HepG2 (cell line): Measurements from ENCODE around the gene TPPP3. TPM values are rescaled to one million over a fixed set of nuclear protein-coding genes. Genes with fewer than 3 reads are reported as not detected.
A peak's percentile ranks its signal among the peaks of the same experiment; 100 is the strongest.

Experiments
- ATAC-seq: fragments of 200-7000 bp; cut with Tn5 transposase; 3 replicates; pipeline ENCODE4 v1.9.1; 2020; ENCODE audit warnings: mild to moderate bottlenecking, moderate library complexity
- Bru-seq: library from RNA; stranded (reverse); fragments of 400-500 nt; gene quantifications from one replicate; lab custom pipeline; 2021; lab: Mats Ljungman, UMichigan
- BruChase-seq, 2 experiments: library from RNA; stranded (reverse); fragments of 400-500 nt; gene quantifications; one replicate each; lab custom pipeline; 2021; lab: Mats Ljungman, UMichigan
- BruUV-seq: library from RNA; stranded (reverse); fragments of 400-500 nt; replicated peaks from 2 replicates; lab custom pipeline; 2021; lab: Mats Ljungman, UMichigan
- CTCF ChIA-PET: fragments of 300-600 bp; formaldehyde crosslinking; extraction: SDS; loops from one replicate; lab custom pipeline; 2021; ENCODE audit warnings: low total read pairs, inconsistent platforms, low intra/inter-chr PET ratio; lab: Yijun Ruan, JAX
- POLR2A ChIA-PET: fragments of 350-600 bp; sonication (Branson Sonifier 250); formaldehyde crosslinking; loops from one replicate; lab custom pipeline; 2020; ENCODE audit warnings: antibody characterized with exemption, inconsistent platforms; lab: Yijun Ruan, JAX
- DNase-seq: peaks from one replicate; pipeline ENCODE4 v3.0.0-alpha.2; 2015; ENCODE audit warnings: low spot score
- FAIRE-seq: peaks from 3 replicates; lab custom pipeline; 2011; peaks lifted over from hg19 to GRCh38; lab: Jason Lieb, UNC
- H2AFZ ChIP-seq: one replicate; pipeline ENCODE4 v1.6.1; 2011; ENCODE audit warnings: low read length, inconsistent platforms
- H3K27ac ChIP-seq: fragments of 300-600 bp; 3 replicates; pipeline ENCODE4 v1.8.0; 2011; ENCODE audit warnings: mixed run types, mild to moderate bottlenecking, mixed read lengths, low read length, inconsistent platforms; ENCODE audit not compliant: insufficient read depth; ENCODE audit errors: extremely low read length
- H3K27me3 ChIP-seq, 2 experiments: fragments of 200-600 bp in 1 of 2; 2 replicates in 1 of 2; 3 replicates in 1 of 2; pipeline versions ENCODE4 v1.6.0 to v1.8.0; 2011; ENCODE audit warnings: low read length in 2 of 2, mild to moderate bottlenecking in 2 of 2, moderate library complexity in 2 of 2, inconsistent platforms in 1 of 2; ENCODE audit not compliant: insufficient read depth in 2 of 2, control insufficient read depth in 1 of 2
- H3K36me3 ChIP-seq, 2 experiments: fragments of 200-600 bp in 1 of 2; replicated peaks in 1 of 2; 2 replicates in 1 of 2; 3 replicates in 1 of 2; pipeline versions ENCODE4 v1.5.1 to v1.8.0; 2011; ENCODE audit warnings: low read length in 2 of 2, inconsistent platforms in 1 of 2; ENCODE audit not compliant: insufficient read depth in 2 of 2, control insufficient read depth in 1 of 2
- H3K4me1 ChIP-seq: 2 replicates; pipeline ENCODE4 v1.5.1; 2012; ENCODE audit warnings: low read length, inconsistent platforms; ENCODE audit not compliant: insufficient read depth
- H3K4me2 ChIP-seq: 2 replicates; pipeline ENCODE4 v1.6.0; 2011; ENCODE audit warnings: low read depth, low read length, inconsistent platforms
- H3K4me3 ChIP-seq, 3 experiments: fragments of 200-600 bp in 1 of 3; sonication (generic), shearing (Covaris generic) in 1 of 3; replicated peaks in 1 of 3; 2 replicates each; pipeline ENCODE4 v1.5.1; 2011 to 2016; ENCODE audit warnings: low read length in 3 of 3, inconsistent platforms in 2 of 3, low read depth in 2 of 3, mild to moderate bottlenecking in 2 of 3, control low read depth in 1 of 3, mixed read lengths in 1 of 3; ENCODE audit not compliant: insufficient read depth in 1 of 3
- H3K79me2 ChIP-seq: one replicate; pipeline ENCODE4 v1.6.1; 2011; ENCODE audit warnings: low read length, inconsistent platforms; ENCODE audit not compliant: insufficient read depth
- H3K9ac ChIP-seq: 2 replicates; pipeline ENCODE4 v1.6.0; 2011; ENCODE audit warnings: mild to moderate bottlenecking, low read depth, low read length, inconsistent platforms; ENCODE audit not compliant: insufficient read depth
- H3K9me3 ChIP-seq: 2 replicates; pipeline ENCODE4 v1.5.1; 2012; ENCODE audit warnings: mild to moderate bottlenecking, low read length
- H4K20me1 ChIP-seq: 2 replicates; pipeline ENCODE4 v1.6.0; 2011; ENCODE audit warnings: inconsistent platforms, mild to moderate bottlenecking, low read length, moderate library complexity; ENCODE audit not compliant: insufficient read depth
- CBX2 ChIP-seq, 2 experiments: fragments of 200-600 bp in 1 of 2; sonication (generic); formaldehyde crosslinking in 1 of 2; IDR thresholded peaks; 2 replicates each; pipeline versions ENCODE4 v1.7.0 to v1.8.1; 2018 to 2022; ENCODE audit warnings: low read depth in 2 of 2, low read length in 1 of 2, mild to moderate bottlenecking in 1 of 2, missing genetic modification reagents in 1 of 2
- CSRNP2 ChIP-seq: sonication (generic); formaldehyde crosslinking; conservative IDR thresholded peaks from 2 replicates; pipeline ENCODE4 v1.8.0; 2022; ENCODE audit warnings: low read depth, missing genetic modification reagents
- GLI4 ChIP-seq: sonication (generic); formaldehyde crosslinking; IDR thresholded peaks from 2 replicates; pipeline ENCODE4 v1.5.1; 2020; ENCODE audit warnings: missing genetic modification reagents, mild to moderate bottlenecking, moderate library complexity, borderline replicate concordance
- SKI ChIP-seq: fragments of 450-650 bp; IDR thresholded peaks from one replicate; pipeline ENCODE4 v1.6.1; 2018; ENCODE audit warnings: mild to moderate bottlenecking; ENCODE audit not compliant: partially characterized antibody
- SOX13 ChIP-seq, 3 experiments: fragments of 450-650 bp in 1 of 3; sonication (generic) in 1 of 3; formaldehyde crosslinking in 1 of 3; IDR thresholded peaks in 2 of 3; conservative IDR thresholded peaks in 1 of 3; 2 replicates each; pipeline versions ENCODE4 v1.5.0 to v1.6.1; 2016 to 2020; ENCODE audit warnings: antibody characterized with exemption in 1 of 3, mild to moderate bottlenecking in 1 of 3, missing compliant biosample characterization in 1 of 3, missing genetic modification reagents in 1 of 3, moderate library complexity in 1 of 3
- SP5 ChIP-seq: IDR thresholded peaks from 2 replicates; pipeline ENCODE4 v1.6.1; 2016; ENCODE audit warnings: low read depth, borderline replicate concordance
- STAG1 ChIP-seq: sonication (generic); formaldehyde crosslinking; IDR thresholded peaks from 2 replicates; pipeline ENCODE4 v1.4.0; 2020; ENCODE audit warnings: missing genetic modification reagents
- ZNF33B ChIP-seq: sonication (generic); formaldehyde crosslinking; IDR thresholded peaks from 2 replicates; pipeline ENCODE4 v1.5.1; 2020; ENCODE audit warnings: mild to moderate bottlenecking, missing genetic modification reagents
- ZNF749 ChIP-seq: sonication (generic); formaldehyde crosslinking; IDR thresholded peaks from 2 replicates; pipeline ENCODE4 v1.8.0; 2022; ENCODE audit warnings: mild to moderate bottlenecking, missing genetic modification reagents, moderate library complexity, borderline replicate concordance
- WGBS: methylation state at CpG from one replicate; pipeline ENCODE4 v1.1.6; 2017; ENCODE audit warnings: low lambda C conversion rate; 5-methylcytosine and 5-hydroxymethylcytosine counted together
- in situ Hi-C: cut with HindIII; loops from 2 replicates; pipeline ENCODE4 v1.10.0; 2017; ENCODE audit warnings: low pct_unique_long_range_greater_than_20kb; ENCODE audit not compliant: extremely low pct_ligation_motif_present
- intact Hi-C: fragments of 100-400 bp; cut with micrococcal nuclease; formaldehyde crosslinking; loops from one replicate; pipeline ENCODE4 v1.10.0; 2022; ENCODE audit not compliant: unreplicated experiment
- long read RNA-seq, 2 experiments: library from RNA in 1 of 2; library from polyadenylated mRNA in 1 of 2; stranded (forward) in 1 of 2; unstranded in 1 of 2; transcript quantifications; one replicate each; pipeline ENCODE4 v2.0.0, GENCODE V29; 2019 to 2022
- polyA minus RNA-seq, 3 experiments: library from RNA; depleted of rRNA, polyadenylated mRNA; stranded (reverse); fragments of >200 nt; gene quantifications; 2 replicates each; pipeline ENCODE4 v1.2.3, GENCODE V29; 2011; ENCODE audit warnings: low replicate concordance in 1 of 3
- polyA plus RNA-seq, 8 experiments: library from polyadenylated mRNA; depleted of rRNA in 3 of 8; stranded (reverse) in 7 of 8; unstranded in 1 of 8; fragments of >200 nt; fragmentation: Illumina TruSeq in 4 of 8; extraction: Trizol in 4 of 8; gene quantifications; 2 replicates each; pipeline versions ENCODE4 v1.2.1 to v1.2.3, GENCODE V29; 2011 to 2016; ENCODE audit warnings: low read depth in 4 of 8, missing spikeins in 1 of 8, mixed read lengths in 1 of 8; ENCODE audit not compliant: insufficient read depth in 1 of 8
- total RNA-seq, 5 experiments: library from RNA; depleted of rRNA; stranded (reverse); fragments of >200 nt; fragmentation: Illumina TruSeq; extraction: Trizol; gene quantifications; 2 replicates each; pipeline ENCODE4 v1.2.3, GENCODE V29; 2016; ENCODE audit warnings: low read depth in 1 of 5
- TF ChIP-seq, protein P1 (sequence below): sonication (generic); formaldehyde crosslinking; IDR thresholded peaks from 2 replicates; pipeline ENCODE4 v1.5.0; 2020; ENCODE audit warnings: missing genetic modification reagents

TPPP3 gene
- total RNA-seq (2016; rRNA removed; fragmentation: Illumina TruSeq; extraction: Trizol) (0.20 and 0.44 TPM in 2 replicates), polyA plus RNA-seq (2011; rRNA removed) (0.16 TPM in 1 of 2 replicates, not detected in the other), polyA minus RNA-seq (2011; rRNA and poly(A)+ RNA removed; ENCODE audit: low replicate concordance) (0.38 TPM in 1 of 2 replicates, not detected in the other), Bru-seq, nascent RNA (percentile 19 among the genes with signal in this experiment), BruChase-seq, experiment 1, labeled RNA remaining after a 6-hour chase (percentile 15 among the genes with signal in this experiment), BruChase-seq, experiment 2, labeled RNA remaining after a 2-hour chase (not detected)
- 0.18 TPM in 1 of 2 replicates, not detected in the other for total RNA-seq (2016; cell fraction: cytosol; rRNA removed; fragmentation: Illumina TruSeq; extraction: Trizol; ENCODE audit: low read depth)
- total RNA-seq (2016; cell fraction: insoluble cytoplasmic fraction; rRNA removed; fragmentation: Illumina TruSeq; extraction: Trizol), result 0.50 and 0.54 TPM in 2 replicates
- 0.31 TPM in 1 of 2 replicates, not detected in the other for total RNA-seq (2016; cell fraction: membrane; rRNA removed; fragmentation: Illumina TruSeq; extraction: Trizol)
- 0.62 and 0.63 TPM in 2 replicates for total RNA-seq (2016; cell fraction: nucleus; rRNA removed; fragmentation: Illumina TruSeq; extraction: Trizol)
- 0.05 and 0.31 TPM in 2 replicates for polyA plus RNA-seq (2011; cell fraction: cytosol; rRNA removed)
- 0.31 and 0.50 TPM in 2 replicates for polyA plus RNA-seq (2011; cell fraction: nucleus; rRNA removed)
- polyA plus RNA-seq (2012), result 0.15 and 0.69 TPM in 2 replicates
- 0.12 TPM in 1 of 2 replicates, not detected in the other for polyA plus RNA-seq (2016; cell fraction: cytosol; fragmentation: Illumina TruSeq; extraction: Trizol; ENCODE audit: low read depth)
- polyA plus RNA-seq (2016; cell fraction: insoluble cytoplasmic fraction; fragmentation: Illumina TruSeq; extraction: Trizol; ENCODE audit: low read depth), result 0.23 and 0.32 TPM in 2 replicates
- not detected in 2 replicates for polyA plus RNA-seq (2016; cell fraction: membrane; fragmentation: Illumina TruSeq; extraction: Trizol; ENCODE audit: low read depth)
- polyA plus RNA-seq (2016; cell fraction: nucleus; fragmentation: Illumina TruSeq; extraction: Trizol; ENCODE audit: insufficient read depth, low read depth), result 0.48 and 0.55 TPM in 2 replicates
- not detected in 2 replicates for polyA minus RNA-seq (2011; cell fraction: cytosol; rRNA and poly(A)+ RNA removed)
- polyA minus RNA-seq (2011; cell fraction: nucleus; rRNA and poly(A)+ RNA removed), result 0.64 TPM in 1 of 2 replicates, not detected in the other
- long read RNA-seq, experiment 1, result 0 reads
- long read RNA-seq, experiment 2, result 0 reads

- peak; percentile 83 for FAIRE-seq
- no peak within 1 kb of the TSS for H3K27ac ChIP-seq
- no peak for TF ChIP-seq ZNF749
- no peak for TF ChIP-seq CBX2 (IDR thresholded peaks at IDR 0.05; ENCODE audit: low read depth, low read length)
- no peak for TF ChIP-seq CBX2 (CRISPR knock-in tag; IDR thresholded peaks at IDR 0.05; ENCODE audit: low read depth)
- TF ChIP-seq, protein P1, sequence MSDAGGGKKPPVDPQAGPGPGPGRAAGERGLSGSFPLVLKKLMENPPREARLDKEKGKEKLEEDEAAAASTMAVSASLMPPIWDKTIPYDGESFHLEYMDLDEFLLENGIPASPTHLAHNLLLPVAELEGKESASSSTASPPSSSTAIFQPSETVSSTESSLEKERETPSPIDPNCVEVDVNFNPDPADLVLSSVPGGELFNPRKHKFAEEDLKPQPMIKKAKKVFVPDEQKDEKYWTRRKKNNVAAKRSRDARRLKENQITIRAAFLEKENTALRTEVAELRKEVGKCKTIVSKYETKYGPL (CRISPR knock-in tag), result no peak
- TF ChIP-seq STAG1 (CRISPR knock-in tag), result peak; percentile 47
- no peak for TF ChIP-seq GLI4
- TF ChIP-seq ZNF33B, result no peak
- TF ChIP-seq CSRNP2 (CRISPR knock-in tag), result no peak
- TF ChIP-seq SP5 (CRISPR knock-in tag), result peak; percentile 74
- TF ChIP-seq SKI, result peak; percentile 23
- no peak for TF ChIP-seq SOX13 (IDR thresholded peaks at IDR 0.05)
- peak in 1 of 2 experiments; percentile 31; a peak in 1 of 4 replicates for TF ChIP-seq SOX13 (CRISPR knock-in tag; conservative IDR thresholded peaks at IDR 0.05 in 1 of 2, IDR thresholded peaks at IDR 0.05 in 1 of 2)
Observed at GRCh38 chr16:67393111-67393787, at the start of gene TPPP3. Gene TPPP3 (minus strand): TSS chr16:67393498. CDS start chr16:67391111, 2,387 bp downstream.

More at GRCh38 chr16:67393111-67393787, at the start of gene TPPP3:
- Histone ChIP-seq H3K4me3 (peak within 1 kb of the TSS; percentile 9 to 73 (median 31); a peak in 4 of 6 replicates), H4K20me1 (no peaks in the 10 kb centered on the region), H3K4me1 (peaks cover 44% of the 10 kb centered on the region), H3K36me3 (no peaks in the 10 kb centered on the region), H3K27me3 (peaks cover 6 to 65% of the 10 kb centered on the region in 2 experiments; a peak in 4 of 5 replicates), H3K9me3 (no peaks in the 10 kb centered on the region), H3K79me2 (no peaks in the 10 kb centered on the region), H3K9ac (peak within 1 kb of the TSS; percentile 48; the same call in 1 of the 2 replicates), H2AFZ (no peak within 1 kb of the TSS), H3K4me2 (peak within 1 kb of the TSS; percentile 94)
- peak; percentile 77 for DNase-seq
- in situ Hi-C loops, result no loop called here
- no TSS peak for BruUV-seq
- peak; percentile 74 for ATAC-seq
- WGBS, result 1% methylated on average over 14 of the region's 56 CpGs
- intact Hi-C loops, result loop anchor here (1.0 to 2.0 kb wide), 2 partner anchors 44 to 66 kb away; partner anchors contain the start of genes KCTD19 and LRRC36
- POLR2A ChIA-PET, result no interaction called here
- CTCF ChIA-PET, result interaction anchor here (0.9 to 2.5 kb wide), 3 partner anchors 44 to 113 kb away, joined by 3 to 13 read pairs (median 4); partner anchors contain the start of genes KCTD19, LRRC36 and PLEKHG4
